Erythroblast (primary cell): Measurements from ENCODE around the gene POGZ.

Source experiments
- DNase-seq, 2 experiments: peaks; one replicate each; lab custom pipeline; 2025; lab: John Stamatoyannopoulos, UW
- GATA1 ChIP-seq: IDR thresholded peaks from 2 replicates; pipeline ENCODE4 v1.6.1; 2011; ENCODE audit warnings: low read depth, mild to moderate bottlenecking, control low read depth, low read length, moderate library complexity
- POLR2A ChIP-seq: IDR thresholded peaks from 2 replicates; pipeline ENCODE4 v1.6.1; 2011; ENCODE audit warnings: mild to moderate bottlenecking, low read length

Gene POGZ

DNA sequence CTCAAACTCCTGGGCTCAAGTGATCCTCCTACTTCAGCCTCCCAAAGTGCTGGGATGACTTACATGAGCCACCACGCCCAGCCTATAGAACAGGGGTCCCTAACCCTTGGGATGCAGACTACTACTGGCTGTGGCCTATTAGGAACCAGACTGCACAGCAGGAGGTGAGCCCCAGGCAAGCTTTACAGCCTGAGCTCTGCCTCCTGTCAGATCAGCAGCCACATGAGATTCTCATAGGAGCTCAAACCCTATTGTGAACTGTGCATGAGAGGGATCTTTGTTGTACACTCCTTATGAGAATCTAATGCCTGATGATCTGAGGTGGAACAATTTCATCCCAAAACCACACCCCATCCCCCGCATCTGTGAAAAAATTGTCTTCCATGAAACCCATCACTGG lies 73.3 kb downstream of the POGZ start:
- no peak for TF ChIP-seq POLR2A
- DNase-seq, result no peak

DNA sequence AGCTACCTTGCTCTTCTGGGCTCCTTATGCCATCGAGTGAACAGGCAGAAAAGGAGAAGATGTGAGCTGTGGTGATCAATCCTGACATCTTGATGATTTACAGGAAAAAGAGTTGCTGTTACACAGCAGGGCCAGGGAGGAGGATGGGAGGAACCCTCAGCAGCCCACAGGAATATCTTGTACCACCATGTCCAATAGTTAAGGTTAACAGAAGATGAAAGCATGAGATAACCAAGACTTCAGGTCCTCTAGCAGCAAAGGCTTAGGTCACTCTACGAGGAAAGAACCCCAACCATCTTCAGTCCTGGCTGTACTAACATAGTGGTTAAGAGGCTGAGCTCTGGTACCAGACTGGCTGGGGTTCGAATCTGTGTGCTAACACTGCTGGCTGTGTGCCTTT lies 74.7 kb downstream of the POGZ start:
- peak; percentile 37 to 51 for DNase-seq
- TF ChIP-seq GATA1, result no peak

DNA sequence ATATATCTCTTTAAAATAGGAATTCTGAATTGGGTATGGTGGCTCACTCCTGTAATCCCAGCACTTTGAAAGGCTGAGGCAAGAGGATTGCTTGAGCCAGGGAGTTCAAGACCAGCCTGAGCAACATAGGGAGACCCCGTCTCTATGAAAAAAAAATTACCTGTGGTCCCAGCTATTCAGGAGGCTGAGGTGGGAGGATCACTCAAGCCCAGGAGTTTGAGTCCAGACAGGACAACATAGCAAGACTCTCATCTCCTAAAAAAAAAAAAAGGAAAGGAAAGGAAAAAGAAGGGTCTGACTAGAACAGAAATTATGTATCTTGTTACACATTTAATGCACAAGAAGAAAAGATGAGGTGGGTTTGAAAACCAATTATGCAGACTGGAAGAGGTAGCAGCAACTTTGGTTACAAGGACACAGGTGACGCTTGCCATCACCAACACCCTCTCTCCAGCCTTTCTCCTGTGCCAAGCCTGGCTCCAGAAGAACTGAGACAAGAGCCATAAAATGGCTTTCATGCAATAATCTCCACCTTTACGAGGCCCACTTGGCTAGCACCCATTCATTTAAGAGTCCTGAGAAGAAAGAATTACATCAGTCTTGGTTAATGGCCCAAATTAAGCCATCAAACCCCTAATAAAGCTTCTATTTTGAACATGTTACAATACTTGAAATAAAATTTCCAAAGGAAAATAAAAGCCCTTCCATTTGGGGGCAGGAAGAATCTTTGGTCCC lies 82.0 kb downstream of the POGZ start:
- DNase-seq, result no peak
- no peak for TF ChIP-seq GATA1

DNA sequence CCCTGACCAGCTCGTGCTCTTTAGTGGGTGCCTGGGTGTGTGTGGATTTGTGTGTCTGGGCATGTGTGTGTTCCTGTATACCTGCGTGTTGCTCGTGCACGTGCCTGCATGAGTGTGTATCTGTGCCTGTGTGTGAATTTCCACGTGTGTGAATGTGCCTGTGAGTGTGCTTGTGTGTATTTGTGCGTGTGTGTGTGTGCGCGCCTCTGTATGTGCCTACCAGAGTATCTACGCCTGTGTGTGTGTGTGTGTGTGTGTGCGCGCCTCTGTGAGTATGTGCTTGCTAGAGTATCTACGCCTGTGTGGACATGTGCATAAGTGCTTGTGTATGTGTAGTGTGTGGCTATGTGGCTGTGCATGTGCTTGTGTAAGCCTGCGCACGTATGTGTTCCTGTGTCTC lies 86.1 kb downstream of the POGZ start:
- TF ChIP-seq GATA1 (no peak), POLR2A (no peak)
- DNase-seq, result no peak

DNA sequence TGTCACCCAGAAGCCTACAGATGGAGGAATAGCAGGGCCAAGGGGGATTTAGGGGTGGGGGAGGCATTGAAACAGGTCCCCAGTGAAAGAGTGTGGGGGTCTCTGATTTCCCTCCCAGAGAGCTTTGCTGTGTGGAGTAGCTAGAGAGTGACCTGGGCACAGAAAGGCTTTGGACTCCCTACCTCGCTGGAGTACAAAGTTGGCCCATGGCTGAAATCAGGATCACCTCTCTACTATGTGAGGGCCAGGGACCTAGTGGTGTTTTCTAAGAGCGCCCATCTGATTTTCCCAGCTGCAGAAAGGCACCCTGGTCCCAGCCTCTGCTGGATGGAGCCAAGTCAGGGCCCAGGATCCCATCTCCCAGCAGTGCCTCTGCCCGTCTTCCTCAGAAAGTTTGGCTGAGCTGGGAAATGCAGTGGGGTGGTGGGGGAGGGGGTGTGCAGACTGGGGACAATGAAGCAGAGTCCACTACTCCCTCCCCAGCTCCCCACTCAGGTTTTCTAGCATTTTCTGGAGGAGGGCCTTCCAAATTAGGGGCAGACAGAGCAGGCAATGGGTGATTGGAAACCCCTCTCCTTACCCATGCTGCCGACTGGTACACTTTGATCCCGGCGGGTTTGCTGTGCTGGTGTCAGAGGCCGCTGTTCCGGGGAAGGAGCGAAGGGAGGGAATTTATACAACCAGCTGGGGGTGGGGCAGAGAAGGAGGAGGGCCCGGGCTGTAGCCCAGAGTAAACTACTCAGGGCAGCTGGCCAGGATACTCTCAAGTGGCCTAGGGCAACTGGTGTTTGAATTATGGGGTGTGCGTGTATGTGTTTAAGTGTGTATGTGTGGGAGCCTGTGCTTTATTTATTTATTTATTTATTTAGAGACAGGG lies 87.0 kb downstream of the POGZ start, which contains the start of gene SELENBP1:
TSS of gene SELENBP1 (minus strand) at position 648 of the 877 bp plus-strand sequence. CDS start at position 584, 64 bp downstream.
- peak; percentile 77 to 79 for DNase-seq

DNA sequence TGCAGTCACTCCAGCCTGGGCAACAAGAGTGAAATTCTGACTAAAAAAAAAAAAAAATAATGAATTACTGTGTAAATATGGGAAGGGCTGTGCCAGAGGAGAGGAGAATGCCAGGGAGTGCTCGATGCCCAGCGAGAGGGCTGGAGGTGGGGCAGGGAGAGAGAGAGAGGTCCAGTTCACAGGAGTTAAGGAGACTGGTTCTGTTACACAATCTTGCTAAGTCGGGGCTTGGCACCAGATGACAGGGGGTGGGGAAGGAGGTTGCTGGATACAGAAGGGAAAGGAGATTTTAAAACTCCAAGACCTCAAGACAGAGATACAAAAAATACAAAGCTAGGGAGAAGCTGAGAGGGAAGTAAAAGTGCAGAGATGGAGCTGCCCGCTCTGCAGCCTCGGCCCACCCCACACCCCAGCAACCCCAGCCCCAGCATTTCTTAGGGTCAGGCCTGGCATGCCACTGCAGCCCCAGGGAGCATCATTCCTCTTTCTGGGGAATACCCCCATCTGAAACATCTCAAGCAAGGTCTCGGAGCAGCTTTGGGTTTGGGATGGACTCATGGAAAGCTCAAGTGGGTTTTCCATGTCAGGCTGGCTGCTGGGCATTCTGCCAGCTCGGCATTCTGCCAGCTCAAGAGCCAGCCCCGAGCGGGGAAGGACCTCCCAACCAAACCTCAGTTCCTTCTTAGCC lies 87.8 kb downstream of the POGZ start:
- DNase-seq, result peak; percentile 73 to 75
- no peak for TF ChIP-seq GATA1

More for the DNA sequence above, 87.0 kb downstream of the POGZ start, which contains the start of gene SELENBP1:
- TF ChIP-seq GATA1 (no peak), POLR2A (peak; percentile 71)

GRCh38 chr1:151370211-151370911 lies 88.9 kb downstream of the POGZ start:
- TF ChIP-seq GATA1 (peak; percentile 86), POLR2A (peak; percentile 79)
- DNase-seq, result peak; percentile 94 to 100

- DNase-seq, result no peak
- TF ChIP-seq GATA1 (no peak), POLR2A (no peak)
Observed at GRCh38 chr1:151369621-151370048, 89.7 kb downstream of the POGZ start.

- TF ChIP-seq GATA1 (no peak), POLR2A (no peak)
- DNase-seq, result no peak
Observed at GRCh38 chr1:151369302-151369610, 90.0 kb downstream of the POGZ start.

GRCh38 chr1:151368393-151369301 lies 90.6 kb downstream of the POGZ start:
- no peak for TF ChIP-seq POLR2A
- no peak for TF ChIP-seq GATA1
- DNase-seq, result no peak

DNA sequence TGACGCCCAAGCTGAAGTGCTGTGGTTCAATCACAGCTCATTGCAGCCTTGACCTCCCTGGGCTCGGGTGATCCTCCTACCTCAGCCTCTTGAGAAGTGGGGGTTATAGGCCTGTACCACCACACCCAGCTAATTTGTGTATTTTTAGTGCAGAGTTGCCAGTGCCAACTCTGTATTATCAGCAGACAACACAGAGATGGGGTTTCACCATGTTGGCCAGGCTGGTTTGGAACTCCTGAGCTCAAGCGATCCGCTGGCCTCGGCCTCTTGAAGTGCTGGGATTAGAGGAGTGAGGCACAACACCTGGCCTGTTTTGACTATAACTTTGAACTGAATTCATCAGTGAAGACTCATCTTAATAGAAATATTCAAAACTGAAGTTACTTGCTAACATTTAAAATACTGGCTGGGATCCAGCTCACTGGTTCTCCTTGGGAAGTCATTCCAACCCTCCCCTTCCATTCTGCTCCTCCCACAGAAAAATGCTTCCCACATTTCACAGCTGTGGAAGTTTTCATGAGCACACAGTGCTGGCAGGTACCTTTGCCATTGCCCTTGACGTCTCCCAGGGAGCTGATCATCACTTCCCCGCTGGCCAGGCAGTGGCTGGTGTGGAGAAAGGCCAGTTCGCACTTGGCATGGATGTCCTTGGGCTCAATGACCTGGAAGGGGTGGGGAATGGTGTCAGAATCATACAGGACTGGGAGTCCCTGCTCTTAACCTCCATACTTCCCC lies 91.5 kb downstream of the POGZ start:
- no peak for TF ChIP-seq POLR2A
- no peak for TF ChIP-seq GATA1
- DNase-seq, result no peak

GRCh38 chr1:151364996-151365395 lies 94.3 kb downstream of the POGZ start:
- no peak for DNase-seq
- TF ChIP-seq POLR2A (no peak), GATA1 (no peak)
